GM23338 (cell line): ENCODE results near the gene PARD3.

Source experiments
- CREB1 ChIP-seq: fragments of 250-450 bp; sonication (Bioruptor Pico); IDR thresholded peaks from 2 replicates; pipeline ENCODE4 v1.5.0; 2020; ENCODE audit warnings: low read depth, mild to moderate bottlenecking, moderate library complexity
- EZH2 ChIP-seq: fragments of 200-600 bp; sonication (generic); IDR thresholded peaks from one replicate; pipeline ENCODE4 v1.8.0; 2017; ENCODE audit warnings: antibody characterized with exemption, mild to moderate bottlenecking, low read depth; ENCODE audit not compliant: unreplicated experiment
- TF ChIP-seq, protein P1 (sequence below), 2 experiments: fragments of 200-600 bp in 1 of 2; sonication (generic) in 1 of 2; conservative IDR thresholded peaks; 2 replicates each; pipeline versions ENCODE4 v1.5.1 to v1.6.1; 2016 to 2017; ENCODE audit warnings: antibody characterized with exemption in 2 of 2, low read depth in 2 of 2, mild to moderate bottlenecking in 2 of 2, moderate library complexity in 1 of 2

DNA sequence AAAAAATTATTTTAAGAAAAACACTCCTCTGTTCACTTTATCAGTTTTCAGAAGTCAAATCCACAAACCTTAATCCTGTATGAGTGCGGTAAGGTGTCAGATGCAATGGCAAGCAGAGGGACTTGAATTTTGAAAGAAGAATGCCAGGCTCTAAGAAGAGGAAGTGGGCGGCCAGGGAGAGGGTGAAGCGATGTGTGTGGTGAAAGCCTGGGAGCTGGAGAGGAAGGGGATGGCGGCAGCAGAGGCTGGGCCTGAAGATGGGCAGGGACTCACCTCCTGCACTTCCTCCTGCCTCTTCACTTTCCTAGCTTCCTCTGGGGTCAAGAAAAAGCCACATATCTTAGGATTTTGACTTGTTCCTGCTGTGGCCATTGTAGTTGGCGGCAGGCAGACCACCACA is 609.6 kb downstream of the PARD3 start:
- TF ChIP-seq, protein P1, sequence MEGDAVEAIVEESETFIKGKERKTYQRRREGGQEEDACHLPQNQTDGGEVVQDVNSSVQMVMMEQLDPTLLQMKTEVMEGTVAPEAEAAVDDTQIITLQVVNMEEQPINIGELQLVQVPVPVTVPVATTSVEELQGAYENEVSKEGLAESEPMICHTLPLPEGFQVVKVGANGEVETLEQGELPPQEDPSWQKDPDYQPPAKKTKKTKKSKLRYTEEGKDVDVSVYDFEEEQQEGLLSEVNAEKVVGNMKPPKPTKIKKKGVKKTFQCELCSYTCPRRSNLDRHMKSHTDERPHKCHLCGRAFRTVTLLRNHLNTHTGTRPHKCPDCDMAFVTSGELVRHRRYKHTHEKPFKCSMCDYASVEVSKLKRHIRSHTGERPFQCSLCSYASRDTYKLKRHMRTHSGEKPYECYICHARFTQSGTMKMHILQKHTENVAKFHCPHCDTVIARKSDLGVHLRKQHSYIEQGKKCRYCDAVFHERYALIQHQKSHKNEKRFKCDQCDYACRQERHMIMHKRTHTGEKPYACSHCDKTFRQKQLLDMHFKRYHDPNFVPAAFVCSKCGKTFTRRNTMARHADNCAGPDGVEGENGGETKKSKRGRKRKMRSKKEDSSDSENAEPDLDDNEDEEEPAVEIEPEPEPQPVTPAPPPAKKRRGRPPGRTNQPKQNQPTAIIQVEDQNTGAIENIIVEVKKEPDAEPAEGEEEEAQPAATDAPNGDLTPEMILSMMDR (conservative IDR thresholded peaks at IDR 0.05; ENCODE audit: low read depth in 2 of 2): no peak
- no peak for TF ChIP-seq EZH2
- TF ChIP-seq CREB1 (CRISPR knock-in tag): no peak
